T-cell (primary cell): ENCODE results near the gene SCAPER. TPM values are rescaled to one million over a fixed set of nuclear protein-coding genes. Genes with fewer than 3 reads are reported as not detected.
"Not testable (repeated sequence)": the region's sequence is repeated elsewhere in the genome, so short reads cannot be mapped to it uniquely, and the experiment has no call there.

Experiments
- ATAC-seq, 4 experiments: fragments of 200-7000 bp in 3 of 4; fragments of 150-1000 bp in 1 of 4; cut with Tn5 transposase; replicated peaks in 1 of 4; 1 replicate in 3 of 4; 2 replicates in 1 of 4; pipeline ENCODE4 v1.10.0; 2021; ENCODE audit warnings: moderate library complexity in 3 of 4, mild to moderate bottlenecking in 2 of 4, moderate number of reproducible peaks in 1 of 4
- CTCF ChIA-PET, 2 donors: fragments of 300-600 bp; sonication (Branson Sonifier 250); formaldehyde crosslinking; loops; one replicate each; lab custom pipeline; 2022; ENCODE audit warnings: antibody characterized with exemption in 2 of 2; lab: Charles Lee
- POLR2A ChIA-PET, 2 donors: fragments of 300-600 bp; sonication (Branson Sonifier 250); formaldehyde crosslinking; loops; one replicate each; lab custom pipeline; 2022; ENCODE audit warnings: antibody characterized with exemption in 2 of 2; lab: Charles Lee
- DNase-seq, 35 experiments: peaks; one replicate each; pipeline versions ENCODE4 v3.0.0 to v3.0.0-alpha.2; 2013 to 2023
- H3K27ac ChIP-seq: one replicate; pipeline ENCODE4 v1.5.1; 2013; ENCODE audit warnings: low read length
- H3K27me3 ChIP-seq, 2 experiments: replicated peaks in 1 of 2; 1 replicate in 1 of 2; 2 replicates in 1 of 2; pipeline versions ENCODE4 v1.6.1 to v1.7.0; 2013; ENCODE audit warnings: low read length in 1 of 2, mixed read lengths in 1 of 2; ENCODE audit not compliant: control insufficient read depth in 2 of 2, insufficient read depth in 2 of 2; ENCODE audit errors: extremely low read depth in 1 of 2
- H3K36me3 ChIP-seq, 2 donors: 1 replicate in 1 of 2; 2 replicates in 1 of 2; pipeline versions ENCODE4 v1.6.1 to v1.7.0; 2013; ENCODE audit warnings: low read length in 1 of 2; ENCODE audit not compliant: control insufficient read depth in 2 of 2, insufficient read depth in 1 of 2; ENCODE audit errors: extremely low read depth in 1 of 2
- H3K4me1 ChIP-seq, 2 experiments: 1 replicate in 1 of 2; 2 replicates in 1 of 2; pipeline versions ENCODE4 v1.6.1 to v1.7.0; 2013; ENCODE audit warnings: low read length in 2 of 2, mixed read lengths in 1 of 2; ENCODE audit not compliant: insufficient read depth in 2 of 2, control insufficient read depth in 1 of 2; ENCODE audit errors: extremely low read depth in 1 of 2
- H3K4me3 ChIP-seq, 2 donors: 1 replicate in 1 of 2; 2 replicates in 1 of 2; pipeline versions ENCODE4 v1.5.1 to v1.7.0; 2013; ENCODE audit warnings: mild to moderate bottlenecking in 2 of 2, low read length in 1 of 2, moderate library complexity in 1 of 2; ENCODE audit not compliant: control insufficient read depth in 1 of 2; ENCODE audit errors: extremely low read depth in 1 of 2
- H3K9me3 ChIP-seq: 2 replicates; pipeline ENCODE4 v1.7.0; 2013
- H3K27ac Mint-ChIP-seq, 2 donors: one replicate each; pipeline ENCODE4 v1.8.0; 2020 to 2021; ENCODE audit warnings: mild to moderate bottlenecking in 2 of 2, mixed read lengths in 2 of 2
- H3K27me3 Mint-ChIP-seq, 2 donors: one replicate each; pipeline ENCODE4 v1.8.0; 2021 to 2022; ENCODE audit warnings: mixed read lengths in 2 of 2
- H3K36me3 Mint-ChIP-seq: one replicate; pipeline ENCODE4 v1.8.0; 2021; ENCODE audit warnings: mixed read lengths
- H3K4me1 Mint-ChIP-seq, 3 donors: one replicate each; pipeline ENCODE4 v1.8.0; 2020 to 2022; ENCODE audit warnings: mixed read lengths in 3 of 3, mild to moderate bottlenecking in 1 of 3
- H3K4me3 Mint-ChIP-seq, 3 donors: one replicate each; pipeline ENCODE4 v1.8.0; 2020 to 2022; ENCODE audit warnings: mild to moderate bottlenecking in 3 of 3, mixed read lengths in 3 of 3, moderate library complexity in 3 of 3
- H3K9me3 Mint-ChIP-seq, 3 donors: one replicate each; pipeline ENCODE4 v1.8.0; 2020 to 2022; ENCODE audit warnings: mixed read lengths in 3 of 3
- WGBS: methylation state at CpG from one replicate; pipeline ENCODE4 v1.1.5; 2013; ENCODE audit warnings: missing lambda C conversion rate; ENCODE audit not compliant: insufficient coverage; 5-methylcytosine and 5-hydroxymethylcytosine counted together
- total RNA-seq, 35 experiments: library from RNA in 6 of 35; stranded (reverse) in 6 of 35; fragments of 120-200 nt in 1 of 35; gene quantifications; one replicate each; pipeline versions ENCODE4 v1.2.1 to v1.2.4 and lab custom pipeline; 2013 to 2026

Gene SCAPER
- total RNA-seq, 5 donors from 2014 or later (not counting 1 experiment from before 2014, with no cell fraction given), result 32.5 to 59.4 (median 44.1) TPM

- Mint-ChIP-seq H3K4me3 (no peak overlapping the region), H3K4me1 (peaks cover 6 to 20% (median 15%) of the 10 kb centered on the region in 3 donors), H3K27ac (no peak overlapping the region), H3K27me3 (no peaks in the 10 kb centered on the region), H3K9me3 (peaks cover 0 to 22% (median 7%) of the 10 kb centered on the region in 3 donors), H3K36me3 (peaks cover 67% of the 10 kb centered on the region)
- Histone ChIP-seq H3K36me3 (peaks cover 0 to 4% of the 10 kb centered on the region in 2 donors), H3K27ac (no peak overlapping the region), H3K4me1 (no peaks in the 10 kb centered on the region), H3K9me3 (no peaks in the 10 kb centered on the region), H3K27me3 (no peaks in the 10 kb centered on the region), H3K4me3 (no peak overlapping the region)
- ATAC-seq (no peak), DNase-seq (no peak)
- CTCF ChIA-PET, result no interaction called here
- no CpG with 5 or more reads among the region's 2 CpGs for WGBS
- POLR2A ChIA-PET, result no interaction called here
Observed at GRCh38 chr15:76711351-76711827, 193.8 kb downstream of the SCAPER start.

GRCh38 chr15:76704032-76704431 is 201.1 kb downstream of the SCAPER start:
- H3K4me3 ChIP-seq, H3K27ac ChIP-seq, DNase-seq, H3K4me1 ChIP-seq, H3K9me3 Mint-ChIP-seq, H3K4me3 Mint-ChIP-seq, H3K27me3 ChIP-seq, CTCF ChIA-PET, POLR2A ChIA-PET, ATAC-seq, H3K27me3 Mint-ChIP-seq, H3K9me3 ChIP-seq, H3K27ac Mint-ChIP-seq: not testable (repeated sequence)
- Mint-ChIP-seq H3K4me1 (peaks cover 3 to 13% (median 9%) of the 10 kb centered on the region in 3 donors), H3K36me3 (peaks cover 57% of the 10 kb centered on the region)
- WGBS, result no CpG with 5 or more reads among the region's 1 CpG
- peaks cover 0 to 21% of the 10 kb centered on the region in 2 donors for H3K36me3 ChIP-seq

GRCh38 chr15:76696840-76697239 is 208.3 kb downstream of the SCAPER start:
- Mint-ChIP-seq H3K36me3 (peaks cover 30% of the 10 kb centered on the region), H3K4me3 (no peak overlapping the region), H3K4me1 (no peaks in the 10 kb centered on the region), H3K27ac (no peak overlapping the region), H3K9me3 (no peaks in the 10 kb centered on the region), H3K27me3 (no peaks in the 10 kb centered on the region)
- ChIA-PET CTCF (no interaction called here), POLR2A (no interaction called here)
- ATAC-seq, result no peak
- no peak for DNase-seq
- H3K4me1 ChIP-seq, result no peaks in the 10 kb centered on the region
- no peaks in the 10 kb centered on the region for H3K27me3 ChIP-seq
- H3K27ac ChIP-seq, result no peak overlapping the region
- H3K4me3 ChIP-seq, result no peak overlapping the region
- H3K9me3 ChIP-seq, result no peaks in the 10 kb centered on the region
- H3K36me3 ChIP-seq, result peaks cover 0 to 14% of the 10 kb centered on the region in 2 donors

DNA sequence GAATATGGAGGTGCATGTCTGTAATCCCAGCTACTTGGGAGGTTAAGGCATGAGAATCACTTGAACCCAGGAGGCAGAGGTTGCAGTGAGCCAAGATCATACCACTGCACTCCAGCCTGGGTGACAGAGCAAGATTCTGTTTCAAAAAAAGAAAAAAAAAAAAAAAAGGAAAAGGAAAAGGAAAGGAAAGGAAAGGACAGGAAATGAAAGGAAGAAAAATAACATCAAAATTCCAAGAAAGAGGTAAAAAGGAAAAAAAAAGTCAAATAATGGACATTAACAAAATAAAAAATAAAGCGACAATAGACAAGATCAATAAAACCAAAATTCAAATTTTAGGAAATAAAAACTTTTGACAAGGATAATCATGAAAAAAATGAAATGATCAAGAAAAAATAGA is 212.6 kb downstream of the SCAPER start:
- DNase-seq, H3K4me3 ChIP-seq, H3K4me3 Mint-ChIP-seq, H3K27me3 Mint-ChIP-seq, H3K9me3 ChIP-seq, H3K9me3 Mint-ChIP-seq, H3K27ac Mint-ChIP-seq, H3K36me3 ChIP-seq, CTCF ChIA-PET, H3K4me1 Mint-ChIP-seq, H3K27me3 ChIP-seq, H3K4me1 ChIP-seq, ATAC-seq, H3K27ac ChIP-seq: not testable (repeated sequence)
- POLR2A ChIA-PET, result interaction anchor here in 1 of 2 donors (0.6 kb wide), 1 partner anchor 537 kb away, joined by 3 read pairs; no protein-coding TSS in a partner anchor
- no CpG with 5 or more reads among the region's 1 CpG for WGBS
- peaks cover 20% of the 10 kb centered on the region for H3K36me3 Mint-ChIP-seq

DNA sequence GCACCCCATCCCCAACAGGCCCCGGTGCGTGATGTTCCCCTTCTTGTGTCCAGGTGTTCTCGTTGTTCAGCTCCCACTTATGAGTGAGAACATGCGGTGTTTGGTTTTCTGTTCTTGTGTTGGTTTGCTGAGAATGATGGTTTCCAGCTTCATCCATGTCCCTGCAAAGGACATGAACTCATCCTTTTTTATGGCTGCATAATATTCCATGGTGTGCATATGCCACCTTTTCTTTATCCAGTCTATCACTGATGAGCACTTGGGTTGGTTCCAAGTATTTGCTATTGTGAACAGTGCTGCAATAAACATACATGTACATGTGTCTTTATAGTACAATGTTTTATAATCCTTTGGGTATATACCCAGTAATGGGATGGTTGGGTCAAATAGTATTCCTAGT is 217.5 kb downstream of the SCAPER start:
- POLR2A ChIA-PET, CTCF ChIA-PET: not testable (repeated sequence)
- H3K9me3 Mint-ChIP-seq, result peaks cover 0 to 11% (median 6%) of the 10 kb centered on the region in 3 donors

GRCh38 chr15:76684002-76684401 is 221.1 kb downstream of the SCAPER start:
- no peaks in the 10 kb centered on the region for H3K9me3 ChIP-seq
- Mint-ChIP-seq H3K4me1 (no peaks in the 10 kb centered on the region), H3K36me3 (peaks cover 60% of the 10 kb centered on the region), H3K27me3 (no peaks in the 10 kb centered on the region), H3K9me3 (peaks cover 0 to 11% (median 10%) of the 10 kb centered on the region in 3 donors), H3K27ac (no peak overlapping the region), H3K4me3 (no peak overlapping the region)
- H3K36me3 ChIP-seq, result no peaks in the 10 kb centered on the region
- H3K4me3 ChIP-seq, result no peak overlapping the region
- CTCF ChIA-PET, result no interaction called here
- POLR2A ChIA-PET, result no interaction called here
- WGBS, result no CpG with 5 or more reads among the region's 2 CpGs
- H3K27me3 ChIP-seq, result no peaks in the 10 kb centered on the region
- H3K27ac ChIP-seq, result no peak overlapping the region
- DNase-seq, result no peak
- no peak for ATAC-seq
- no peaks in the 10 kb centered on the region for H3K4me1 ChIP-seq

More for the DNA sequence above, 217.5 kb downstream of the SCAPER start:
- H3K27ac Mint-ChIP-seq, H3K9me3 ChIP-seq, ATAC-seq, DNase-seq, H3K4me1 Mint-ChIP-seq, H3K27me3 Mint-ChIP-seq, H3K4me3 ChIP-seq, H3K4me3 Mint-ChIP-seq, H3K27me3 ChIP-seq, H3K27ac ChIP-seq, H3K4me1 ChIP-seq, H3K36me3 ChIP-seq: not testable (repeated sequence)
- H3K36me3 Mint-ChIP-seq, result peaks cover 46% of the 10 kb centered on the region
- WGBS, result no CpG with 5 or more reads among the region's 4 CpGs

- no CpG with 5 or more reads among the region's 3 CpGs for WGBS
- peaks cover 52% of the 10 kb centered on the region for H3K36me3 Mint-ChIP-seq
Observed at GRCh38 chr15:76682833-76683232, 222.3 kb downstream of the SCAPER start.

More at GRCh38 chr15:76682833-76683232, 222.3 kb downstream of the SCAPER start:
- DNase-seq (no peak), ATAC-seq (no peak)
- Mint-ChIP-seq H3K27ac (no peak overlapping the region), H3K9me3 (peaks cover 0 to 7% (median 4%) of the 10 kb centered on the region in 3 donors), H3K27me3 (no peaks in the 10 kb centered on the region), H3K4me3 (no peak overlapping the region), H3K4me1 (no peaks in the 10 kb centered on the region)
- no peaks in the 10 kb centered on the region for H3K9me3 ChIP-seq
- no peaks in the 10 kb centered on the region for H3K27me3 ChIP-seq
- H3K27ac ChIP-seq, result no peak overlapping the region
- H3K36me3 ChIP-seq, result no peaks in the 10 kb centered on the region
- CTCF ChIA-PET, result no interaction called here
- no peaks in the 10 kb centered on the region for H3K4me1 ChIP-seq
- H3K4me3 ChIP-seq, result no peak overlapping the region
- POLR2A ChIA-PET, result no interaction called here
